Activated CD4-positive, alpha-beta T cell treated with anti-CD3 and anti-CD28 coated beads, Interleukin-2, Interleukin-4, amounts not matched to agents 100 ng/mL and 50 ng/mL, durations not matched to agents 16 hours and 8 hours (primary cell): ENCODE results near the gene FAM156B.
"Not testable (repeated sequence)": the region's sequence is repeated elsewhere in the genome, so short reads cannot be mapped to it uniquely, and the experiment has no call there.

Source experiments
- DNase-seq: peaks from one replicate; pipeline ENCODE4 v3.0.0-alpha.2; 2020; ENCODE audit warnings: low spot score

Gene FAM156B, protein sequence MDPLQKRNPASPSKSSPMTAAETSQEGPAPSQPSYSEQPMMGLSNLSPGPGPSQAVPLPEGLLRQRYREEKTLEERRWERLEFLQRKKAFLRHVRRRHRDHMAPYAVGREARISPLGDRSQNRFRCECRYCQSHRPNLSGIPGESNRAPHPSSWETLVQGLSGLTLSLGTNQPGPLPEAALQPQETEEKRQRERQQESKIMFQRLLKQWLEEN

DNA sequence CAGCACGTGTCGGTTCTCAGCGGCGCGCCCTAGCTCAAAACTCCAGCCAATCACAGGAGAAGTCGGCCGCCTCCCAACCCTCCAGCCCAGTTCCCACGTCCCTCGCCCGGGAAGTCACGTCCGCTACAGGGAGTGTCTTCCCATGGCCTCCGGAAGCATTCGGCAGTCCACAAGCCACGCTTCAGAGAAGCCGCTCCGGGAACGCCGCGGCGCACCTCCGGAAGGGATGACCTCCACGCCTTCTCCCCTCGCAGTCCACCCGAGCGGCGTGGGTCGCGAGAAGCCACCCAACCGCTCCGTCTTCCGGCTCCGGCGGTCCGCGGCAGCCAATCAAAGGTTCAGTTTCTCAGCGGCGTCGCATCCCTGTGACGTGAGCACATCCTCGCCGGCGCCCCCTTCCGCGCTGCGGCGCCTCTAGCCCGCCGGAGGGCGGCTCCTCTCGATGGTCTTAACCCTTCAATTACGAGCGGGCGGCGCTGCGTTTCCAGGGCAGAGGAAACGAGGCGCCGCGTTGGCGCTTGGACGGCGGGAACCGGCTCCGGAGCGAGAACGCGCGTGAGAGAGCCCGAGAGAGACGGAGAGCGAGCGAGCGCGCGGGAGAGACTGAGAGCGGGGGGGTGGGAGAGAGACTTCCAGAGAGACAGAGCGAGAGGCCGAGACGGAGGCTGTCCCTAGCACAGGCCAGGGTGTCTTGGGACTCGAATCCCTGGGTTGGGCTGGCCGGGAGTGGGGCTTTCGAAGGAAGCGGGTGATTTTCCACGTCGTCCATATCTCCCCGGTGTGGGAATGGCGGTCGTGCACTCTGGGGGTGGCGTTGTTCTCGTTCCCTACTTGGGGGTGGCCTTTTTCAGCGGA lies at the start of gene FAM156B:
FAM156B (plus strand) TSS at position 476 of the 855 bp plus-strand sequence. CDS start 9,896 bp downstream, outside the sequence.
- DNase-seq: not testable (repeated sequence)

DNA sequence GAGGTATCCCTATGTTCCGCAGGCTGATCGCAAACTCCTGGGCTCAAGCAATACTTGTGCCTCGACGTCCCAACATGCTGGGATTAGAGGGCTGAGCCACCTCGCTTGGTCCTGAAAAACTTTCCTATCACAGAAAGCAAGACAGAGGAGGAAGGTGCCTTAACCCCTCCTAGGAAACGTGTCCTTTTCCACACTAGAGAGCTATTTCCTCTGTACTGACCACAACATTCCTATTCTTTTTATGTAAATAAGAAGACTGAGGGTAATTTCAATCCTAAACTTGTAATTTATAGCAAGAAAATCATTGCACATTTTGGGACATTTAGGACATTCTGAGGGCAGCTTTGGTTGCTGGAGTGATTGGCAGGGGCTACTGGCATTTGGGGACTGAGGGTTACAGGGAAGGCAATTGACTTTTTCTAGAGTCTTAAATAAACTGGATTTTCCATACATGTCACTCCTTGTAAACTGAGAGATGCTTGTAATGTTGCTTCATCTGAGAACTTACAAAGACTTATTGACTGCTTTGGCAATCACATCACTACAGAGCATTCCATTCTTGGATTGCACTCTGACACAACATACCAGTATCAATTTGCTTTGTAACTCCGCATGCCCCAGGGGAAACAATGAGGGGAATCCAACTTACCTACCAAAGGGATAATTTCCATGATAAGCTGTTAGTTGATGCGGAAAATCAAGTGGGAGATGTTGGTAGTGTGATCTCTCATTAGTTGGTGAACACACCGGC lies 44.8 kb upstream of the FAM156B start:
- no peak for DNase-seq

- DNase-seq: not testable (repeated sequence)
Observed at GRCh38 chrX:52856991-52857525, 40.1 kb upstream of the FAM156B start.

DNA sequence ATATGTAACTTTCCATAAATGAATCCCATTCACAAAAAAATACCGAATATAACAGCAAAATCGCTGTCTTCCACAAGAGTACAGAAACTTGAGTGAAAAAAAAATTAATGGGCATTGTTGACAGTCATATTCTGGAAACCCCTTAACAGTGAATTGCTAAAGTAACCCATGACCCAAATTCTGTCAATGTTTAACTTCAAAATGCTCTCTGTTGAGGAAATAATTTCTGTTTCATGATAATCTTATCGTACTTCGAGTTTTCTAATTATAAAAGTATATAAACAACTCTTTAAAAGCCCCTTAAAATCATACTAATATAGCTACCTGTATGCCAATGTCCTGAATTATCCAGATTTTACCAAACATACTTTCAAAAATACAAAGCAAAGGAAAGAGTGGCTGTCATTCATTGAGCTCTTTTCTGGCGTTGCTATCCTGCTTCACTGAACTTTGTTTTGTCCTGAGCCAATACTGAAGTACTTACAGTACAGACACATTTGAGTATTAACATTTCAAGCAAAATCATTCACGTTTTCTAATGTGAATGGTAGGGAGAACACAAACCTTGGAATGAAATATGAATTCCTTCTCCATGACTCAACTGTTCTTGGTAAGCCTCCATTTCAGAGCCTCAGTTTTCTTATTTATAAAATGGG lies 31.7 kb upstream of the FAM156B start:
- DNase-seq: no peak

DNA sequence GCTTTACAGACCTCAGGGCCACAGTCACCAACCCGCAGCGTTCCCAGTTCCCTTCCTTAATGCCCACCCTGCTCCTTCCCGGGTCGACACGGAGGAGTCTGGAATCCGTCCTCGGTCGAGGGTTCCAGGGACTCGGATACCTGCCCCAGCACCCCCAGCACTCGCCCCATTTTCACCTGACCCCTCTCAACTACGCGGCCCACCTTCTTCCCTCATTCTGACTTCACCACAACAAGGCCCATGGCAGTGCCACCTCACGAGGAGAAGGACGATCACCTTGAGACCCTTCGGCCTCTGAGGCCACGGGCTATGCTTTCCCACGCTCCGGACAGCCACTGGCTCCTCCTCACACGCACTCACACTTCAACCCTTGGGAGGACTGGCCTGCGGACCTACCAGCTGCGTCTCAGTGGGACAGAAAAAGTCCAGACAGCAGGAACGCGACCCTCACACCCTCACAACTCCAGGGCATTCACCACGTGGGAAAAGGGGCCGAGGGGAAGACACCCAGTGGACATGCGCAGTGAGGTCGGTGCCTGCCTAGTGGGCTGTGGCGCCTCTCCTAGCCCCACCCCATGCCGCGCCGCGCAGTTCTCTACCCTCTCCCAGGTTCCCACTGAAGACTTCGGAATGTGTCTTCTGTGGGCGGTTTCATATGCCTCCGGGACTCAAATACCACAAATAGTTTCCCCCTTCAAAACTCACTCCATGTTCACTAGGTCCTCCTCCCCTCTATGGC lies 29.4 kb upstream of the FAM156B start, which contains the start of gene XAGE3:
XAGE3 (minus strand) TSS at position 474 of the 739 bp plus-strand sequence. CDS start 950 bp downstream, outside the sequence.
- no peak for DNase-seq

DNA sequence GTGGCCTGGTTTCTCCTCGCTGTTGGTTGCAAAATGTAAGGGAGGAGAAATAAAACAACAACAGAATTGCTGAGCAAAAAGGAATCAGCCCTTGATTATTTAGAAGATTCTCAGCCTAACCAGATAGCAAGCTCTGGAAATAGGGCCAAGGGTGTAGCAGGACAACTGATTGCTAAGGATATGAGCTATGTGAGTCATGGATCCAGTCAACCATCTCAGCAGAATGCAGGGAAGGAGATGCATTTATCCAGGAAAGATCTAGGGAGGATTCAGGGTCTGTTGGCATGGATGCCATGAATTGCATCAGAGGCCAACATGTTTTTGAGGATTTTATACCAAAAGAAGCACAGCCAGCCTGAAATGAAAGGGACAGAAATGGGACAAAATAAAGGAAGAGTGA lies 27.1 kb upstream of the FAM156B start:
- no peak for DNase-seq

GRCh38 chrX:52873825-52874224 lies 23.3 kb upstream of the FAM156B start:
- DNase-seq: not testable (repeated sequence)

- peak; percentile 7 for DNase-seq
Observed at GRCh38 chrX:52874661-52875060, 22.5 kb upstream of the FAM156B start.

DNA sequence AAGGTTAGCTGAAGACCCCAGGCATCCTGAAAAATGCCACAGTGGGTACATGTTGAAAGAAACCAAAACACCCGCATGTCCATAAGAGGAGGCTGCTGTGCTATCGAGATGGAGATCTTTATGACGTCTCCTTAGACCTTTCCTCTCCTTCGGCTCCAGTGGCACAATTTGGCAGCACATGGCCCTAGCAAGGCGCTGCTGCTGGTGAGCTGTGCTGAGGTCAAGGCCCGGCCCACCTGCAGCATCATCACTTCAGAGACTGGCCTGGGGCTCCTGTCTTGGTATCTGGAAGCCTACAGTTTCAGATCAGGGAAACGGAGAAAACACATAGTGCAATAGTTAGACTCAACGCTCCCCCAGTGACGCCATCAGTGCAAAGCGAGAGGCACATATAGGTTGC lies 21.7 kb upstream of the FAM156B start:
- DNase-seq: not testable (repeated sequence)

DNA sequence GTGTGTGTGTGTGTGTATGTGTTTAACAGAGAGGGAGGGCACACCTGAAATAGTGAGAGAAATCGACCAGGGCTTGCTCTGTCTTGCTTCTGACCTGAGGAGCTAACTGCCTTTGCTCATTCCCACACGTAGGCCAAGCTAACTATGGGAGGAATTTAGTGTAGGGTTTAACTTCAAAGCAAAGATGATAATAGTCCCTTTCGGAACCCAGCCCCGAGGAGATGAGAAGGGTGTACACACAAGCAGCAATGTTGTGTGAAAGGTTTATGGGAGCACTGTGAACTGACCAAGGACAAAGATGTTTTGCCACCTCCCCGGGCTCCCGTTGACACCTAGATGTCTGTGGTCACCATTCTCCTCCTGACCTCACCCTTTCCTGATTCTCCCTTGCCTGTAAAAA lies 20.7 kb upstream of the FAM156B start:
- DNase-seq: not testable (repeated sequence)

DNA sequence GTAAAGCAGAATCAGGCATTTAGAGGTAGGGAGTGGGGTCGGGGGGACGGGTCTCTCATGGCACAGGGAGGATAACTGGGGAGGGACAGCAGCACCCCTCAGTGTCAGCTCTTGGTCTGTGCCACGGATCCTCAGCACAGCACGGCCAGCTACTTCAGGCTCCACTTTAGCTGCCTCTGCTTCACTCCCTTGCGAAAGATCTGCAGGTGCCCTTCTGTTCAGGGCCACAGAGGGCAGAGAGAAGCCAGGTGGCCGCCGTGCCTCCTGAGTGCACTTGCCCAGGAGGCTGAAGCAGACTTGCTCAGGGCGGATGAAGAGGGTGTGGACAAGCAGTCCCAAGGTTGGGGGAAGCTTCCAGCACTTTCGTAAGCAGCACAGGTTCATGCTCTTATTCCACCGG lies 9.7 kb upstream of the FAM156B start:
- not testable (repeated sequence) for DNase-seq

DNA sequence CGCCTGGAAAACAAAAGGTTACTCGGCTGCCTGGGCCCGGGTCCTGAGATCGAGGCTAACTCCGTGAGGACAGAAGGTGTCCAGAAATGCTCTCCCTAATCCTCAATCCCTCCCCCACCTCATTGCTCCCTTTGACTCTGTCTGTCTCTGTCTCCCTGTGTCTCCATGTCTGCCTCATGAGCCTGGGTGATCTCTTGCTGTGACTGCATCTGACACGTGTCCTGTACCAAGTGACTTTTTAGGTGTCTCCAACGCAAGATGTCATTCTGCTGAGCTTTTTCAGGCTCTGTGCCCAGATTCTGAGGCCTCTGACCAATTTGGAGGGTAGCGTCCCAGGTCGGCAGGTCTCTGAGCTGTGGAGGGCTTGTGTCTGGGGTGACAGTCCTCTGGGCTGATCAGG lies 9.0 kb upstream of the FAM156B start:
- not testable (repeated sequence) for DNase-seq

DNA sequence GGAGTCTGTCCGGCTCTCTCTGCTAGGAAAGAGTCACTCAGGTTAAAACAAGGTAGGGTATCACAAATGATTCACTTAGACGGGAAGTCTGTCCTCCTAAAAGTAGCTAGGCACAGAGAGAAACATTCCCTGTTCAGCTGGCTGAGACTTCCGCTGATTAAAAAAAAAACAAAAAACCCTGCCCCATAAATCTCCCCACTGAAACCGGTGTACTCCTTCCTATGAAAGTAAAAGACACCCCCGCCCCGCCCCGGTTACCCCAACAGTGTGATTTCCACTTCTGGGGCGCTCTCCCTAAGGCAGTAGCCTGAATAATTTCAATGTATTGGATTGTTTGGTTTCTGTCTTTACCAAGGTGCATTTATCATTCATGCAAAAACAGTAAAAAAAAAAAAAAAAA lies 692 bp upstream of the FAM156B start:
- not testable (repeated sequence) for DNase-seq

DNA sequence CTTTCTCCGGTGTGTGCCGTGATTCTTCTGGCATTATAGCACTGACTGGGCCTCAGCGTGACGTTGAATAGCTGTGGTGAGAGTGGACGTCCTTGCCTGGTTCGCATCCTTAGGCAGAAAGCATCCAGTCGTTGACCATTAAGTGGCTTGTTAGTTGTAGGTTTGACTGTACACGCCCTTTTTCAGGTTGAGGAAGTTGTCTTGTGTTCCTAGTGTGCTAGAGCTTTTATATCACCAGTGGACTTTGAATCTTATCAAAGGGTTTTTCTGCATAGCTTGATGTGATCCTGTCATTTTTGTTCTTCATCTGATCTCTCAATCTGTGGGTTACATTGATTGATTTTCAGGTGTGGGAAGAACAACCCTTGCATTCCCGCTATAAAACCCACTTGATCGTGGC lies 8.4 kb downstream of the FAM156B start:
- not testable (repeated sequence) for DNase-seq

- not testable (repeated sequence) for DNase-seq
Observed at GRCh38 chrX:52906072-52906471, 8.9 kb downstream of the FAM156B start.

- DNase-seq: not testable (repeated sequence)
Observed at GRCh38 chrX:52907137-52907536, 10.0 kb downstream of the FAM156B start.

GRCh38 chrX:52907900-52908299 lies 10.8 kb downstream of the FAM156B start:
- not testable (repeated sequence) for DNase-seq

GRCh38 chrX:52909313-52909969 lies 12.3 kb downstream of the FAM156B start:
- not testable (repeated sequence) for DNase-seq

GRCh38 chrX:52913681-52914080 lies 16.6 kb downstream of the FAM156B start:
- not testable (repeated sequence) for DNase-seq

- not testable (repeated sequence) for DNase-seq
Observed at GRCh38 chrX:52914704-52915103, 17.6 kb downstream of the FAM156B start.
